ENCODE results near the gene SLC2A8. TPM values are rescaled to one million over a fixed set of nuclear protein-coding genes. Genes with fewer than 3 reads are reported as not detected.

The SLC2A8 gene
- total RNA-seq, 1 donor from 2014 or later = 37.2 TPM

DNA sequence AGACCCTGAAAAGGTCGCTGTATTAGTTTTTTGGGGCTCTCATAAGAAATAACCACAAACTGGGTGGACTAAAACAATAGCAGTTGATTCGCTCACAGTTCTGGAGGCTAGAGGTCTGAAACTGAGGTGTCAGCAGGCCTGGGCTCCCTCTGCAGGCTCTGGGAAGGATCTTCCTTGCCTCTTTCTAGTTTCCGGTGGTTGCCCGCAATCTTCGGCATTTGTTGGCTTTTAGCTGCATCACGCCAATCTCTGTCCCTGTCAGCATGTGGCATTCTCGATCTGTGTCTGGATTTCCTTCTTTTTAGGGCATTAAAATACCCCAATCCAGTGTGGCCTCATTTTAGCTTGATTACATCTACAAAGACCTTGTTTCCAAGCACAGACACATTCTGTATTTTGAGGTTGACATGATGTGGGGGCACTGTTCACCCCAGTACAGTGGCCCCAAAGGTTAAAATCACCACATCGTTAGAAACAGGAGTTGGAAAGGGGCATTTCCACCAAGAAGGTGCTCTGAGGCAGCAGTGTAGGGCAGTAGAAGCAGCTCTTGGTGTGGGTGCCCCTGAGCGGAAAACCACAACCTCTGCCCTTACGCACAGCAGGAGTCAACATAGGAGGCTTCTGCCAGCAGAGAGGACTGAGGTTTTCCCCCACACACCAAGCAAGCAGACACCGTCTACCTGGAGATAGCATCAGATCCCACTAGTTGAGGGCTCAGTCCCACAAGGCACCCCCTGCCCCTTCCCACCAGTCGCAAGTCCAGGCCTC, 40.7 kb downstream of the SLC2A8 start:
- Mint-ChIP-seq H3K4me3 (no peak overlapping the region), H3K27ac (ENCODE audit: unreplicated experiment) (no peak overlapping the region)

DNA sequence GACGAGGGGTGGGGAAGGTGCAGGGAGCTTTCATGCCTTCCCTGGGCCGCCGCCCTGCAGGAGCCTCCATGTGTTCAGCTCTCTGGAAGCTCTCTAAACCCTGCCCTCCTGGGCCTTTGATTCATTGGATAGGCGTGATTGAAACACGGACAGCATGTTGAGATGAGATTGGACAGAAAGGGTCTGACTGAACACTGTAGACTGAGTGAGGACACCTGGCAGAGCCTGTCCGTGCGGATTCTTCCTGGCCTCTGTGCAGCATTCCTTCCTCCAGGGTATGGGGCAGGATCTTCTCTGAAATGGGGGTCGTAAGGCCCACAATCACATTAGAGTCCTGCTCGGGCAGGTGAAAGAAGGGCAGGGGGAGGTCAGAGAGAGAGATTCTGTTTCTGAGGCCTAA, 41.4 kb downstream of the SLC2A8 start:
- TF ChIP-seq, protein P1, sequence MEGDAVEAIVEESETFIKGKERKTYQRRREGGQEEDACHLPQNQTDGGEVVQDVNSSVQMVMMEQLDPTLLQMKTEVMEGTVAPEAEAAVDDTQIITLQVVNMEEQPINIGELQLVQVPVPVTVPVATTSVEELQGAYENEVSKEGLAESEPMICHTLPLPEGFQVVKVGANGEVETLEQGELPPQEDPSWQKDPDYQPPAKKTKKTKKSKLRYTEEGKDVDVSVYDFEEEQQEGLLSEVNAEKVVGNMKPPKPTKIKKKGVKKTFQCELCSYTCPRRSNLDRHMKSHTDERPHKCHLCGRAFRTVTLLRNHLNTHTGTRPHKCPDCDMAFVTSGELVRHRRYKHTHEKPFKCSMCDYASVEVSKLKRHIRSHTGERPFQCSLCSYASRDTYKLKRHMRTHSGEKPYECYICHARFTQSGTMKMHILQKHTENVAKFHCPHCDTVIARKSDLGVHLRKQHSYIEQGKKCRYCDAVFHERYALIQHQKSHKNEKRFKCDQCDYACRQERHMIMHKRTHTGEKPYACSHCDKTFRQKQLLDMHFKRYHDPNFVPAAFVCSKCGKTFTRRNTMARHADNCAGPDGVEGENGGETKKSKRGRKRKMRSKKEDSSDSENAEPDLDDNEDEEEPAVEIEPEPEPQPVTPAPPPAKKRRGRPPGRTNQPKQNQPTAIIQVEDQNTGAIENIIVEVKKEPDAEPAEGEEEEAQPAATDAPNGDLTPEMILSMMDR (conservative IDR thresholded peaks at IDR 0.05) = no peak
- no peaks in the 10 kb centered on the region for H3K27me3 Mint-ChIP-seq (ENCODE audit: low read depth)
- H3K27ac Mint-ChIP-seq (ENCODE audit: unreplicated experiment) = no peak overlapping the region
- H3K4me3 Mint-ChIP-seq = no peak overlapping the region
- H3K36me3 Mint-ChIP-seq (ENCODE audit: low read depth) = peaks cover 31% of the 10 kb centered on the region
- no peak for DNase-seq (ENCODE audit: low read depth, low spot score)
- H3K9me3 Mint-ChIP-seq = no peaks in the 10 kb centered on the region
- no peaks in the 10 kb centered on the region for H3K4me1 Mint-ChIP-seq

More for the DNA sequence above, 40.7 kb downstream of the SLC2A8 start:
- TF ChIP-seq, protein P1 (conservative IDR thresholded peaks at IDR 0.05) = peak; percentile 24
- Mint-ChIP-seq H3K4me1 (no peaks in the 10 kb centered on the region), H3K36me3 (ENCODE audit: low read depth) (peaks cover 31% of the 10 kb centered on the region), H3K27me3 (ENCODE audit: low read depth) (no peaks in the 10 kb centered on the region), H3K9me3 (no peaks in the 10 kb centered on the region)
- DNase-seq (ENCODE audit: low read depth, low spot score) = no peak

DNA sequence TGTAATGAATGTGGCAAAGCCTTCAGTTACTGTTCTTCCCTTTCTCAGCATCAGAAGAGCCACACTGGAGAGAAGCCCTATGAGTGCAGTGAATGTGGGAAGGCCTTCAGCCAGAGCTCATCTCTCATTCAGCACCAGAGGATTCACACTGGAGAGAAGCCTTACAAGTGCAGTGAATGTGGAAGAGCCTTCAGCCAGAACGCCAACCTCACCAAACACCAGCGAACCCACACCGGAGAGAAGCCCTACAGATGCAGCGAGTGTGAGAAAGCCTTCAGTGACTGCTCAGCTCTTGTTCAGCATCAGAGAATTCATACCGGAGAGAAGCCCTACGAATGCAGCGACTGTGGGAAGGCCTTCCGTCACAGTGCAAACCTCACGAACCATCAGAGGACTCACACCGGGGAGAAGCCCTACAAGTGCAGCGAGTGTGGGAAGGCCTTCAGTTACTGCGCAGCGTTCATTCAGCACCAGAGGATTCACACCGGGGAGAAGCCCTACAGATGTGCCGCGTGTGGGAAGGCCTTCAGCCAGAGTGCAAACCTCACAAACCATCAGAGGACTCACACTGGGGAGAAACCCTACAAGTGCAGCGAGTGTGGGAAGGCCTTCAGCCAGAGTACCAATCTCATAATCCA, 47.4 kb downstream of the SLC2A8 start:
- peak overlapping the region; percentile 16 for H3K27ac Mint-ChIP-seq (ENCODE audit: unreplicated experiment)
- DNase-seq (ENCODE audit: low read depth, low spot score) = no peak

DNA sequence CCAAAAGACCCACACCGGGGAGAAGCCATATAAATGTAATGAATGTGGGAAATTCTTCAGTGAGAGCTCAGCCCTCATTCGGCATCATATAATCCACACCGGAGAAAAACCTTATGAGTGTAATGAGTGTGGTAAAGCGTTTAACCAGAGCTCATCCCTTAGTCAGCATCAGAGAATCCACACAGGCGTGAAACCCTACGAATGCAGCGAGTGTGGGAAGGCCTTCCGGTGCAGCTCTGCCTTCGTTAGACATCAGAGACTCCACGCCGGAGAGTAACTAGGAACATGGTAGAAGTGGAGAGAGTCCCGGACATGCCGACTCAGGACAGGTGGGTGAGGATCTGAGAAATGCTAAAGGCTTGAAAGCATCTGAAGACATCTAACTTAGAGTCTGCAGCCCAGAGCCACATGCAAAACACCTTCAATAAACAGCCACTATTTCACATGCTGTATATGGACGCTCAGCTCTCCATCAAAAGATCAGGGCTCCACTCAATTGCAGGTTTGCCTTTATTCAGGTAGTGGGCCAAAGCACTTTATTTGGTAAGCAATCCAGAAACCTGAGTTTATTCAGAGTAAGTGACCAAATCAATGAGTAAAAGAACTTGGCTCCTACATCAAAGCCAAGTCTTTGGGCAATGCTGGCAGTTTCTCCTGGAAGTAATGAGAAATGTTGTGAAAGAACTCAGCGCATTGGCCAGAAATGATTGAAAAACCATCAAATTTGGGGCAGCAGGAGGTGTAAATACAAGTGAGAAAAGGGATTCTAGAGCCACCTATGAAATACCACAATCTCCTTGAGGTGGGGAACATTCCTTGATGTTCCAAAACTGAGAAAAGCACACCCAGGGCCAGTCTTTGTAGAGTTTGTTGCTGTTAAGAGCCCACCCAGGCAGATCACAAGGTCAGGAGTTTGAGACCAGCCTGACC, 48.2 kb downstream of the SLC2A8 start:
- Mint-ChIP-seq H3K4me1 (peaks cover 28% of the 10 kb centered on the region), H3K36me3 (ENCODE audit: low read depth) (peaks cover 80% of the 10 kb centered on the region), H3K9me3 (peaks cover 5% of the 10 kb centered on the region), H3K4me3 (peak overlapping the region; percentile 68), H3K27me3 (ENCODE audit: low read depth) (no peaks in the 10 kb centered on the region), H3K27ac (ENCODE audit: unreplicated experiment) (no peak overlapping the region)
- no peak for DNase-seq (ENCODE audit: low read depth, low spot score)
- TF ChIP-seq, protein P1 (conservative IDR thresholded peaks at IDR 0.05) = no peak

More for the DNA sequence above, 47.4 kb downstream of the SLC2A8 start:
- TF ChIP-seq, protein P1 (conservative IDR thresholded peaks at IDR 0.05) = no peak
- Mint-ChIP-seq H3K27me3 (ENCODE audit: low read depth) (no peaks in the 10 kb centered on the region), H3K9me3 (peaks cover 5% of the 10 kb centered on the region), H3K36me3 (ENCODE audit: low read depth) (peaks cover 75% of the 10 kb centered on the region), H3K4me1 (peaks cover 20% of the 10 kb centered on the region), H3K4me3 (peak overlapping the region; percentile 68)

All from neural crest cell (in vitro differentiated cells).